HepG2 (cell line): Measurements from ENCODE around the gene ELSPBP1. TPM values are rescaled to one million over a fixed set of nuclear protein-coding genes. Genes with fewer than 3 reads are reported as not detected.

Source experiments
- ATAC-seq: fragments of 200-7000 bp; cut with Tn5 transposase; 3 replicates; pipeline ENCODE4 v1.9.1; 2020; ENCODE audit warnings: mild to moderate bottlenecking, moderate library complexity
- BruUV-seq: library from RNA; stranded (reverse); fragments of 400-500 nt; replicated peaks from 2 replicates; lab custom pipeline; 2021; lab: Mats Ljungman, UMichigan
- CTCF ChIA-PET: fragments of 300-600 bp; formaldehyde crosslinking; extraction: SDS; loops from one replicate; lab custom pipeline; 2021; ENCODE audit warnings: low total read pairs, inconsistent platforms, low intra/inter-chr PET ratio; lab: Yijun Ruan, JAX
- POLR2A ChIA-PET: fragments of 350-600 bp; sonication (Branson Sonifier 250); formaldehyde crosslinking; loops from one replicate; lab custom pipeline; 2020; ENCODE audit warnings: antibody characterized with exemption, inconsistent platforms; lab: Yijun Ruan, JAX
- DNase-seq: peaks from one replicate; pipeline ENCODE4 v3.0.0-alpha.2; 2015; ENCODE audit warnings: low spot score
- FAIRE-seq: peaks from 3 replicates; lab custom pipeline; 2011; peaks lifted over from hg19 to GRCh38; lab: Jason Lieb, UNC
- H2AFZ ChIP-seq: one replicate; pipeline ENCODE4 v1.6.1; 2011; ENCODE audit warnings: low read length, inconsistent platforms
- H3K27ac ChIP-seq: fragments of 300-600 bp; 3 replicates; pipeline ENCODE4 v1.8.0; 2011; ENCODE audit warnings: mixed run types, mild to moderate bottlenecking, mixed read lengths, low read length, inconsistent platforms; ENCODE audit not compliant: insufficient read depth; ENCODE audit errors: extremely low read length
- H3K27me3 ChIP-seq, 2 experiments: fragments of 200-600 bp in 1 of 2; 2 replicates in 1 of 2; 3 replicates in 1 of 2; pipeline versions ENCODE4 v1.6.0 to v1.8.0; 2011; ENCODE audit warnings: low read length in 2 of 2, mild to moderate bottlenecking in 2 of 2, moderate library complexity in 2 of 2, inconsistent platforms in 1 of 2; ENCODE audit not compliant: insufficient read depth in 2 of 2, control insufficient read depth in 1 of 2
- H3K36me3 ChIP-seq, 2 experiments: fragments of 200-600 bp in 1 of 2; replicated peaks in 1 of 2; 2 replicates in 1 of 2; 3 replicates in 1 of 2; pipeline versions ENCODE4 v1.5.1 to v1.8.0; 2011; ENCODE audit warnings: low read length in 2 of 2, inconsistent platforms in 1 of 2; ENCODE audit not compliant: insufficient read depth in 2 of 2, control insufficient read depth in 1 of 2
- H3K4me1 ChIP-seq: 2 replicates; pipeline ENCODE4 v1.5.1; 2012; ENCODE audit warnings: low read length, inconsistent platforms; ENCODE audit not compliant: insufficient read depth
- H3K4me2 ChIP-seq: 2 replicates; pipeline ENCODE4 v1.6.0; 2011; ENCODE audit warnings: low read depth, low read length, inconsistent platforms
- H3K4me3 ChIP-seq, 3 experiments: fragments of 200-600 bp in 1 of 3; sonication (generic), shearing (Covaris generic) in 1 of 3; replicated peaks in 1 of 3; 2 replicates each; pipeline ENCODE4 v1.5.1; 2011 to 2016; ENCODE audit warnings: low read length in 3 of 3, inconsistent platforms in 2 of 3, low read depth in 2 of 3, mild to moderate bottlenecking in 2 of 3, control low read depth in 1 of 3, mixed read lengths in 1 of 3; ENCODE audit not compliant: insufficient read depth in 1 of 3
- H3K79me2 ChIP-seq: one replicate; pipeline ENCODE4 v1.6.1; 2011; ENCODE audit warnings: low read length, inconsistent platforms; ENCODE audit not compliant: insufficient read depth
- H3K9ac ChIP-seq: 2 replicates; pipeline ENCODE4 v1.6.0; 2011; ENCODE audit warnings: mild to moderate bottlenecking, low read depth, low read length, inconsistent platforms; ENCODE audit not compliant: insufficient read depth
- H3K9me3 ChIP-seq: 2 replicates; pipeline ENCODE4 v1.5.1; 2012; ENCODE audit warnings: mild to moderate bottlenecking, low read length
- H4K20me1 ChIP-seq: 2 replicates; pipeline ENCODE4 v1.6.0; 2011; ENCODE audit warnings: inconsistent platforms, mild to moderate bottlenecking, low read length, moderate library complexity; ENCODE audit not compliant: insufficient read depth
- GABPA ChIP-seq, 2 experiments: IDR thresholded peaks; 2 replicates each; pipeline ENCODE4 v1.6.1; 2011 to 2016; ENCODE audit warnings: low read depth in 2 of 2, low read length in 1 of 2, missing biosample characterization in 1 of 2, missing genetic modification characterization in 1 of 2
- MEF2D ChIP-seq: sonication (generic); formaldehyde crosslinking; IDR thresholded peaks from 2 replicates; pipeline ENCODE4 v1.5.1; 2020; ENCODE audit warnings: mild to moderate bottlenecking, missing genetic modification reagents
- NR2F6 ChIP-seq, 2 experiments: IDR thresholded peaks; 2 replicates each; pipeline ENCODE4 v1.6.1; 2016; ENCODE audit warnings: antibody characterized with exemption in 1 of 2, mild to moderate bottlenecking in 1 of 2
- PAWR ChIP-seq: sonication (generic); formaldehyde crosslinking; IDR thresholded peaks from 2 replicates; pipeline ENCODE4 v1.4.0; 2020; ENCODE audit warnings: missing genetic modification reagents, mild to moderate bottlenecking, borderline replicate concordance
- SOX6 ChIP-seq, 2 experiments: fragments of 450-650 bp in 1 of 2; sonication (generic) in 1 of 2; formaldehyde crosslinking in 1 of 2; IDR thresholded peaks; 2 replicates each; pipeline versions ENCODE4 v1.4.0 to v1.6.1; 2017 to 2020; ENCODE audit warnings: antibody characterized with exemption in 1 of 2, mild to moderate bottlenecking in 1 of 2, missing genetic modification reagents in 1 of 2
- UBTF ChIP-seq: sonication (generic); formaldehyde crosslinking; IDR thresholded peaks from 2 replicates; pipeline ENCODE4 v1.4.0; 2020; ENCODE audit warnings: mild to moderate bottlenecking, missing genetic modification reagents
- ZNF432 ChIP-seq: sonication (generic); formaldehyde crosslinking; IDR thresholded peaks from 2 replicates; pipeline ENCODE4 v1.5.0; 2020; ENCODE audit warnings: missing genetic modification reagents, mild to moderate bottlenecking, borderline replicate concordance
- ZNF577 ChIP-seq: sonication (generic); formaldehyde crosslinking; IDR thresholded peaks from 2 replicates; pipeline ENCODE4 v1.4.0; 2020; ENCODE audit warnings: mild to moderate bottlenecking, low read depth, missing genetic modification reagents, borderline replicate concordance
- ZNF703 ChIP-seq: sonication (generic); formaldehyde crosslinking; IDR thresholded peaks from 2 replicates; pipeline ENCODE4 v1.5.1; 2020; ENCODE audit warnings: missing genetic modification reagents, mild to moderate bottlenecking, moderate library complexity, borderline replicate concordance
- ZNF710 ChIP-seq: sonication (generic); formaldehyde crosslinking; IDR thresholded peaks from 2 replicates; pipeline ENCODE4 v1.5.0; 2020; ENCODE audit warnings: mild to moderate bottlenecking, missing genetic modification reagents, borderline replicate concordance
- whole genome bisulfite sequencing: methylation state at CpG from one replicate; pipeline ENCODE4 v1.1.6; 2017; ENCODE audit warnings: low lambda C conversion rate; 5-methylcytosine and 5-hydroxymethylcytosine counted together
- in situ Hi-C: cut with HindIII; loops from 2 replicates; pipeline ENCODE4 v1.10.0; 2017; ENCODE audit warnings: low pct_unique_long_range_greater_than_20kb; ENCODE audit not compliant: extremely low pct_ligation_motif_present
- intact Hi-C: fragments of 100-400 bp; cut with micrococcal nuclease; formaldehyde crosslinking; loops from one replicate; pipeline ENCODE4 v1.10.0; 2022; ENCODE audit not compliant: unreplicated experiment
- polyA plus RNA-seq, 8 experiments: library from polyadenylated mRNA; depleted of rRNA in 3 of 8; stranded (reverse) in 7 of 8; unstranded in 1 of 8; fragments of >200 nt; fragmentation: Illumina TruSeq in 4 of 8; extraction: Trizol in 4 of 8; gene quantifications; 2 replicates each; pipeline versions ENCODE4 v1.2.1 to v1.2.3, GENCODE V29; 2011 to 2016; ENCODE audit warnings: low read depth in 4 of 8, missing spikeins in 1 of 8, mixed read lengths in 1 of 8; ENCODE audit not compliant: insufficient read depth in 1 of 8
- total RNA-seq, 5 experiments: library from RNA; depleted of rRNA; stranded (reverse); fragments of >200 nt; fragmentation: Illumina TruSeq; extraction: Trizol; gene quantifications; 2 replicates each; pipeline ENCODE4 v1.2.3, GENCODE V29; 2016; ENCODE audit warnings: low read depth in 1 of 5

The ELSPBP1 gene
- total and polyA plus RNA-seq, 2 of the 13 experiments (the other 11 are each of a cell fraction or from before 2014, with no cell fraction given): not detected

GRCh38 chr19:48033604-48034003, 39.2 kb downstream of the ELSPBP1 start (continued):
- no peak for TF ChIP-seq UBTF (CRISPR knock-in tag)
- no peak for TF ChIP-seq PAWR (CRISPR knock-in tag)
- TF ChIP-seq MEF2D (CRISPR knock-in tag): no peak
- TF ChIP-seq, all 625 proteins: peak for 2

- POLR2A ChIA-PET: no interaction called here
These were observed 42.3 kb downstream of the ELSPBP1 start for GRCh38 chr19:48036765-48037164.

More at GRCh38 chr19:48036765-48037164, 42.3 kb downstream of the ELSPBP1 start:
- TF ChIP-seq NR2F6 (IDR thresholded peaks at IDR 0.05): no peak
- TF ChIP-seq NR2F6 (CRISPR knock-in tag; IDR thresholded peaks at IDR 0.05): no peak
- no peak for TF ChIP-seq ZNF703 (CRISPR knock-in tag)
- TF ChIP-seq SOX6 (IDR thresholded peaks at IDR 0.05): no peak
- TF ChIP-seq SOX6 (CRISPR knock-in tag; IDR thresholded peaks at IDR 0.05): no peak
- TF ChIP-seq ZNF710: no peak
- no peak for TF ChIP-seq ZNF577 (CRISPR knock-in tag)
- TF ChIP-seq ZNF432 (CRISPR knock-in tag): no peak
- TF ChIP-seq GABPA (IDR thresholded peaks at IDR 0.05; ENCODE audit: low read depth, low read length): no peak
- no peak for TF ChIP-seq GABPA (CRISPR knock-in tag; IDR thresholded peaks at IDR 0.05; ENCODE audit: low read depth)
- FAIRE-seq: no peak
- no peak overlapping the region for H3K9ac ChIP-seq
- H3K27ac ChIP-seq: no peak overlapping the region
- peaks cover 8% of the 10 kb centered on the region for H3K9me3 ChIP-seq
- ATAC-seq: no peak
- no peaks in the 10 kb centered on the region for H3K79me2 ChIP-seq
- WGBS: 5% methylated on average over 2 of the region's 2 CpGs
- BruUV-seq: no TSS peak
- in situ Hi-C loops (no loop called here), intact Hi-C loops (no loop called here)
- DNase-seq: no peak
- no peak overlapping the region for H3K4me2 ChIP-seq
- CTCF ChIA-PET: no interaction called here
- H3K36me3 ChIP-seq: no peaks in the 10 kb centered on the region
- no peaks in the 10 kb centered on the region for H3K4me1 ChIP-seq
- H2AFZ ChIP-seq: no peak overlapping the region
- no peaks in the 10 kb centered on the region for H4K20me1 ChIP-seq
- peaks cover 0 to 27% of the 10 kb centered on the region in 2 experiments for H3K27me3 ChIP-seq
- H3K4me3 ChIP-seq: no peak overlapping the region
